ENCODE results near the gene WBP1.
"Not testable (repeated sequence)": the region's sequence is repeated elsewhere in the genome, so short reads cannot be mapped to it uniquely, and the experiment has no call there.

The WBP1 gene

GRCh38 chr2:74454654-74455511 lies 3.4 kb upstream of the WBP1 start, which contains the start of gene INO80B:
Gene INO80B (plus strand): TSS chr2:74455087. CDS start chr2:74455117, 30 bp downstream.
- DNase-seq (ENCODE audit: low spot score): peak; percentile 97

- no peak for DNase-seq (ENCODE audit: low spot score)
Measured at GRCh38 chr2:74457129-74457548, 1.1 kb upstream of the WBP1 start.

- DNase-seq (ENCODE audit: low spot score): peak; percentile 78
Measured at GRCh38 chr2:74457549-74458131, 598 bp upstream of the WBP1 start.

- no peak for DNase-seq (ENCODE audit: low spot score)
Measured at GRCh38 chr2:74458938-74459363, 713 bp downstream of the WBP1 start.

GRCh38 chr2:74459503-74460118 lies 1.4 kb downstream of the WBP1 start:
- not testable (repeated sequence) for DNase-seq (ENCODE audit: low spot score)

GRCh38 chr2:74460187-74460586 lies 1.9 kb downstream of the WBP1 start:
- DNase-seq (ENCODE audit: low spot score): not testable (repeated sequence)

GRCh38 chr2:74461187-74462053 lies 3.2 kb downstream of the WBP1 start:
- no peak for DNase-seq (ENCODE audit: low spot score)

GRCh38 chr2:74462054-74462785 lies 4.0 kb downstream of the WBP1 start:
- no peak for DNase-seq (ENCODE audit: low spot score)

GRCh38 chr2:74462786-74463105 lies 4.5 kb downstream of the WBP1 start:
- no peak for DNase-seq (ENCODE audit: low spot score)

- DNase-seq (ENCODE audit: low spot score): no peak
Measured at GRCh38 chr2:74464406-74464805, 6.2 kb downstream of the WBP1 start.

GRCh38 chr2:74470742-74471141 lies 12.5 kb downstream of the WBP1 start:
- not testable (repeated sequence) for DNase-seq (ENCODE audit: low spot score)

- no peak for DNase-seq (ENCODE audit: low spot score)
Measured at GRCh38 chr2:74471332-74472065, 13.3 kb downstream of the WBP1 start.

- peak; percentile 95 for DNase-seq (ENCODE audit: low spot score)
Measured at GRCh38 chr2:74472086-74472944, 14.1 kb downstream of the WBP1 start, which contains the start of gene MRPL53. Gene MRPL53 (minus strand): TSS chr2:74472680. CDS start chr2:74472660, 20 bp downstream.

- no peak for DNase-seq (ENCODE audit: low spot score)
Measured at GRCh38 chr2:74472945-74473258, 14.7 kb downstream of the WBP1 start.

GRCh38 chr2:74474481-74474880 lies 16.2 kb downstream of the WBP1 start:
- DNase-seq (ENCODE audit: low spot score): no peak

- no peak for DNase-seq (ENCODE audit: low spot score)
Measured at GRCh38 chr2:74474899-74475298, 16.7 kb downstream of the WBP1 start.

- DNase-seq (ENCODE audit: low spot score): no peak
Measured at GRCh38 chr2:74481431-74481830, 23.2 kb downstream of the WBP1 start.

- peak; percentile 39 for DNase-seq (ENCODE audit: low spot score)
Measured at GRCh38 chr2:74481961-74482800, 23.9 kb downstream of the WBP1 start.
